DMS79 treated with DMSO at 0.1 percent for 48 hours (cell line): ENCODE measurements around the gene NSF.

ENCODE experiments used
- DNase-seq: peaks from one replicate; lab custom pipeline; 2025; lab: John Stamatoyannopoulos, UW

Gene NSF

GRCh38 chr17:46717999-46718398 lies 127.5 kb downstream of the NSF start:
- no peak for DNase-seq

GRCh38 chr17:46719891-46720290 lies 129.4 kb downstream of the NSF start:
- no peak for DNase-seq

GRCh38 chr17:46720408-46720807 lies 129.9 kb downstream of the NSF start:
- peak; percentile 73 for DNase-seq

- DNase-seq: peak; percentile 12
Observed at GRCh38 chr17:46722662-46723285, 132.3 kb downstream of the NSF start.

- no peak for DNase-seq
Observed at GRCh38 chr17:46726206-46726605, 135.7 kb downstream of the NSF start.

- DNase-seq: no peak
Observed at GRCh38 chr17:46727572-46728348, 137.3 kb downstream of the NSF start.

- DNase-seq: no peak
Observed at GRCh38 chr17:46730026-46730425, 139.6 kb downstream of the NSF start.

GRCh38 chr17:46730679-46731078 lies 140.2 kb downstream of the NSF start:
- DNase-seq: no peak

GRCh38 chr17:46732160-46732559 lies 141.7 kb downstream of the NSF start:
- DNase-seq: no peak

GRCh38 chr17:46732754-46733398 lies 142.4 kb downstream of the NSF start:
- no peak for DNase-seq

- DNase-seq: no peak
Observed at GRCh38 chr17:46733837-46734475, 143.5 kb downstream of the NSF start.

- DNase-seq: no peak
Observed at GRCh38 chr17:46736100-46736499, 145.6 kb downstream of the NSF start.

- DNase-seq: no peak
Observed at GRCh38 chr17:46737326-46737725, 146.9 kb downstream of the NSF start.

GRCh38 chr17:46738544-46738943 lies 148.1 kb downstream of the NSF start:
- DNase-seq: no peak

- no peak for DNase-seq
Observed at GRCh38 chr17:46739982-46740381, 149.5 kb downstream of the NSF start.

GRCh38 chr17:46741122-46741730 lies 150.8 kb downstream of the NSF start:
- DNase-seq: no peak

GRCh38 chr17:46742565-46743270 lies 152.2 kb downstream of the NSF start:
- DNase-seq: peak; percentile 31

- no peak for DNase-seq
Observed at GRCh38 chr17:46744441-46744840, 154.0 kb downstream of the NSF start.

- no peak for DNase-seq
Observed at GRCh38 chr17:46745376-46745775, 154.9 kb downstream of the NSF start.

- no peak for DNase-seq
Observed at GRCh38 chr17:46751425-46751824, 161.0 kb downstream of the NSF start.

GRCh38 chr17:46753776-46754175 lies 163.3 kb downstream of the NSF start:
- no peak for DNase-seq
